GM12878 (cell line): ENCODE measurements around the gene MAT2B. TPM values are rescaled to one million over a fixed set of nuclear protein-coding genes. Genes with fewer than 3 reads are reported as not detected.

Source experiments
- CBX3 ChIP-seq: fragments of 200-600 bp; sonication (generic); IDR thresholded peaks from 2 replicates; pipeline ENCODE4 v1.6.1; 2016; ENCODE audit warnings: low read depth, borderline replicate concordance
- IRF4 ChIP-seq: IDR thresholded peaks from 2 replicates; pipeline ENCODE4 v1.6.1; 2011; ENCODE audit warnings: low read depth, low read length
- JUNB ChIP-seq: IDR thresholded peaks from 2 replicates; pipeline ENCODE4 v1.6.1; 2016; ENCODE audit warnings: antibody characterized with exemption, mild to moderate bottlenecking
- RCOR1 ChIP-seq: conservative IDR thresholded peaks from 2 replicates; pipeline ENCODE4 v1.6.1; 2012; ENCODE audit warnings: low read depth, low read length, improper control_type of control experiment
- SIX5 ChIP-seq: IDR thresholded peaks from 2 replicates; pipeline ENCODE4 v1.6.1; 2011; ENCODE audit warnings: mild to moderate bottlenecking, low read depth, low read length, moderate library complexity; ENCODE audit not compliant: severe bottlenecking
- SMAD5 ChIP-seq: IDR thresholded peaks from 2 replicates; pipeline ENCODE4 v1.6.1; 2016; ENCODE audit warnings: antibody characterized with exemption, low read depth
- SUZ12 ChIP-seq: fragments of 200-600 bp; sonication (generic); IDR thresholded peaks from one replicate; pipeline ENCODE4 v1.6.1; 2018; ENCODE audit warnings: antibody characterized with exemption, mild to moderate bottlenecking; ENCODE audit not compliant: unreplicated experiment
- polyA plus RNA-seq, 11 experiments: library from polyadenylated mRNA; depleted of rRNA in 4 of 11; unstranded in 6 of 11; stranded (reverse) in 5 of 11; fragments of >200 nt; fragmentation: Nextera tagmentation in 4 of 11; fragmentation: Illumina TruSeq in 1 of 11; extraction: Ambion mirVana in 4 of 11; extraction: Trizol in 1 of 11; gene quantifications; 1 replicate in 1 of 11; 2 replicates in 10 of 11; pipeline versions ENCODE4 v1.2.1 to v1.2.3, GENCODE V29; 2011 to 2016; ENCODE audit warnings: inconsistent platforms in 2 of 11, missing spikeins in 2 of 11, low read depth in 1 of 11
- total RNA-seq, 4 experiments: library from RNA; depleted of rRNA in 3 of 4; stranded (reverse); fragments of >200 nt in 3 of 4; fragmentation: Illumina TruSeq in 1 of 4; extraction: Trizol in 1 of 4; gene quantifications; 2 replicates each; pipeline versions ENCODE4 v1.2.1 to v1.2.3, GENCODE V29; 2013 to 2021
- TF ChIP-seq, protein P1 (sequence below): fragments of 450-650 bp; IDR thresholded peaks from 2 replicates; pipeline ENCODE4 v1.6.1; 2017; ENCODE audit warnings: mild to moderate bottlenecking, moderate library complexity
- TF ChIP-seq, protein P2 (sequence below): fragments of 450-650 bp; IDR thresholded peaks from 2 replicates; pipeline ENCODE4 v1.6.1; 2017; ENCODE audit warnings: mild to moderate bottlenecking, low read depth, inconsistent platforms; ENCODE audit not compliant: poor library complexity, severe bottlenecking
- TF ChIP-seq, protein P3 (sequence below): fragments of 450-650 bp; IDR thresholded peaks from 2 replicates; pipeline ENCODE4 v1.6.1; 2017; ENCODE audit warnings: mild to moderate bottlenecking, moderate library complexity
- TF ChIP-seq, protein P4 (sequence below): fragments of 450-650 bp; IDR thresholded peaks from 2 replicates; pipeline ENCODE4 v1.6.1; 2018; ENCODE audit warnings: borderline replicate concordance, mild to moderate bottlenecking; ENCODE audit not compliant: partially characterized antibody
- TF ChIP-seq, protein P5 (sequence below): IDR thresholded peaks from 2 replicates; pipeline ENCODE4 v1.6.1; 2012; ENCODE audit warnings: low read depth, low read length, improper control_type of control experiment
- TF ChIP-seq, protein P6 (sequence below): fragments of 450-650 bp; IDR thresholded peaks from 2 replicates; pipeline ENCODE4 v1.6.1; 2017; ENCODE audit warnings: borderline replicate concordance

The MAT2B gene
- total and polyA plus RNA-seq, 10 of the 15 experiments (the other 5 are each of a cell fraction or from before 2014, with no cell fraction given) = 43.2 to 122 (median 63.7) TPM

DNA sequence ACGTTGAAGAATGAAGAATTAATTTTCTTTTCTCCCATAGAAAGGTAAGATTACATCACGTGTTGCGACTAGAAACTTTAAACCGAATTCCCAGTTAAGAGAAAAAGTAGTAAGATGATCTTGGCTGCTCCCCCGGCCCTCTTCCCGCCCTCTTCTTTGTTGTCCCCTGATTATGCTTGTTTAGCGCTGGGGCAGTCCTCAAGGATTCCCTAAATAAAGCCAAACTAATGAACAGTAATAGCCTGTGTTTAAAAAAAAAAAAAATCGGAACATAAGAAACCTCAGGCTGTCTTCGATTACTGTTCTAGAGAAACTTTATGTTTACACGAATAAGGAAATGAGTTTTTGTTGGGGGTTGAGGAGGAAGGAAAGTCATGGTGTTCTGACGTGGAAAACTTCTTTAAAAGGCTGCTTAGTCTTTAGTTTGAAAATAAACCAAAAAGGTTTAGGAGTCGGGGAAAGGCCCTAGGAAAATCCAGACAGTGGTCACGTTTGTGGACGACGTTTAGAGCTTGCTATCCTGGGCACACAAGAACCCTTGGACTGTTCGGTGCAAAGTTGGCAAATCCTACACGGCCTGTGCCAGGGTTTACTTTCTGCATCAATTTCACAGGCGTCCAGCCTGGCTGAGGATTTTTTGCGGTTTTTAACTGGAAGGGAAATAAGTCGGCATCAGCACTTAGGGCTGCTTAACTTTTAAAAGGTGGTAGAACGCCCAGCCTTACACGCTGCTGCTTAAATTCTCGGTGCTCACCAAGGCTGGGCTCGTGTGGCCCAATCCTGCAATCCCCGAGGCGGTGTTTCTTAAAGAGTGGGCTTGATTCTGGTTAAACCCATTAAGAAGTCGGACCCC lies 1.1 kb upstream of the MAT2B start (continued):
- TF ChIP-seq, protein P1, sequence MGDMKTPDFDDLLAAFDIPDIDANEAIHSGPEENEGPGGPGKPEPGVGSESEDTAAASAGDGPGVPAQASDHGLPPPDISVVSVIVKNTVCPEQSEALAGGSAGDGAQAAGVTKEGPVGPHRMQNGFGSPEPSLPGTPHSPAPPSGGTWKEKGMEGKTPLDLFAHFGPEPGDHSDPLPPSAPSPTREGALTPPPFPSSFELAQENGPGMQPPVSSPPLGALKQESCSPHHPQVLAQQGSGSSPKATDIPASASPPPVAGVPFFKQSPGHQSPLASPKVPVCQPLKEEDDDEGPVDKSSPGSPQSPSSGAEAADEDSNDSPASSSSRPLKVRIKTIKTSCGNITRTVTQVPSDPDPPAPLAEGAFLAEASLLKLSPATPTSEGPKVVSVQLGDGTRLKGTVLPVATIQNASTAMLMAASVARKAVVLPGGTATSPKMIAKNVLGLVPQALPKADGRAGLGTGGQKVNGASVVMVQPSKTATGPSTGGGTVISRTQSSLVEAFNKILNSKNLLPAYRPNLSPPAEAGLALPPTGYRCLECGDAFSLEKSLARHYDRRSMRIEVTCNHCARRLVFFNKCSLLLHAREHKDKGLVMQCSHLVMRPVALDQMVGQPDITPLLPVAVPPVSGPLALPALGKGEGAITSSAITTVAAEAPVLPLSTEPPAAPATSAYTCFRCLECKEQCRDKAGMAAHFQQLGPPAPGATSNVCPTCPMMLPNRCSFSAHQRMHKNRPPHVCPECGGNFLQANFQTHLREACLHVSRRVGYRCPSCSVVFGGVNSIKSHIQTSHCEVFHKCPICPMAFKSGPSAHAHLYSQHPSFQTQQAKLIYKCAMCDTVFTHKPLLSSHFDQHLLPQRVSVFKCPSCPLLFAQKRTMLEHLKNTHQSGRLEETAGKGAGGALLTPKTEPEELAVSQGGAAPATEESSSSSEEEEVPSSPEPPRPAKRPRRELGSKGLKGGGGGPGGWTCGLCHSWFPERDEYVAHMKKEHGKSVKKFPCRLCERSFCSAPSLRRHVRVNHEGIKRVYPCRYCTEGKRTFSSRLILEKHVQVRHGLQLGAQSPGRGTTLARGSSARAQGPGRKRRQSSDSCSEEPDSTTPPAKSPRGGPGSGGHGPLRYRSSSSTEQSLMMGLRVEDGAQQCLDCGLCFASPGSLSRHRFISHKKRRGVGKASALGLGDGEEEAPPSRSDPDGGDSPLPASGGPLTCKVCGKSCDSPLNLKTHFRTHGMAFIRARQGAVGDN = 0 out of 2 replicates have a peak, but pooled peaks have one; percentile 34
- TF ChIP-seq, protein P2, sequence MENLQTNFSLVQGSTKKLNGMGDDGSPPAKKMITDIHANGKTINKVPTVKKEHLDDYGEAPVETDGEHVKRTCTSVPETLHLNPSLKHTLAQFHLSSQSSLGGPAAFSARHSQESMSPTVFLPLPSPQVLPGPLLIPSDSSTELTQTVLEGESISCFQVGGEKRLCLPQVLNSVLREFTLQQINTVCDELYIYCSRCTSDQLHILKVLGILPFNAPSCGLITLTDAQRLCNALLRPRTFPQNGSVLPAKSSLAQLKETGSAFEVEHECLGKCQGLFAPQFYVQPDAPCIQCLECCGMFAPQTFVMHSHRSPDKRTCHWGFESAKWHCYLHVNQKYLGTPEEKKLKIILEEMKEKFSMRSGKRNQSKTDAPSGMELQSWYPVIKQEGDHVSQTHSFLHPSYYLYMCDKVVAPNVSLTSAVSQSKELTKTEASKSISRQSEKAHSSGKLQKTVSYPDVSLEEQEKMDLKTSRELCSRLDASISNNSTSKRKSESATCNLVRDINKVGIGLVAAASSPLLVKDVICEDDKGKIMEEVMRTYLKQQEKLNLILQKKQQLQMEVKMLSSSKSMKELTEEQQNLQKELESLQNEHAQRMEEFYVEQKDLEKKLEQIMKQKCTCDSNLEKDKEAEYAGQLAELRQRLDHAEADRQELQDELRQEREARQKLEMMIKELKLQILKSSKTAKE = no peak
- no peak for TF ChIP-seq JUNB
- TF ChIP-seq, protein P3, sequence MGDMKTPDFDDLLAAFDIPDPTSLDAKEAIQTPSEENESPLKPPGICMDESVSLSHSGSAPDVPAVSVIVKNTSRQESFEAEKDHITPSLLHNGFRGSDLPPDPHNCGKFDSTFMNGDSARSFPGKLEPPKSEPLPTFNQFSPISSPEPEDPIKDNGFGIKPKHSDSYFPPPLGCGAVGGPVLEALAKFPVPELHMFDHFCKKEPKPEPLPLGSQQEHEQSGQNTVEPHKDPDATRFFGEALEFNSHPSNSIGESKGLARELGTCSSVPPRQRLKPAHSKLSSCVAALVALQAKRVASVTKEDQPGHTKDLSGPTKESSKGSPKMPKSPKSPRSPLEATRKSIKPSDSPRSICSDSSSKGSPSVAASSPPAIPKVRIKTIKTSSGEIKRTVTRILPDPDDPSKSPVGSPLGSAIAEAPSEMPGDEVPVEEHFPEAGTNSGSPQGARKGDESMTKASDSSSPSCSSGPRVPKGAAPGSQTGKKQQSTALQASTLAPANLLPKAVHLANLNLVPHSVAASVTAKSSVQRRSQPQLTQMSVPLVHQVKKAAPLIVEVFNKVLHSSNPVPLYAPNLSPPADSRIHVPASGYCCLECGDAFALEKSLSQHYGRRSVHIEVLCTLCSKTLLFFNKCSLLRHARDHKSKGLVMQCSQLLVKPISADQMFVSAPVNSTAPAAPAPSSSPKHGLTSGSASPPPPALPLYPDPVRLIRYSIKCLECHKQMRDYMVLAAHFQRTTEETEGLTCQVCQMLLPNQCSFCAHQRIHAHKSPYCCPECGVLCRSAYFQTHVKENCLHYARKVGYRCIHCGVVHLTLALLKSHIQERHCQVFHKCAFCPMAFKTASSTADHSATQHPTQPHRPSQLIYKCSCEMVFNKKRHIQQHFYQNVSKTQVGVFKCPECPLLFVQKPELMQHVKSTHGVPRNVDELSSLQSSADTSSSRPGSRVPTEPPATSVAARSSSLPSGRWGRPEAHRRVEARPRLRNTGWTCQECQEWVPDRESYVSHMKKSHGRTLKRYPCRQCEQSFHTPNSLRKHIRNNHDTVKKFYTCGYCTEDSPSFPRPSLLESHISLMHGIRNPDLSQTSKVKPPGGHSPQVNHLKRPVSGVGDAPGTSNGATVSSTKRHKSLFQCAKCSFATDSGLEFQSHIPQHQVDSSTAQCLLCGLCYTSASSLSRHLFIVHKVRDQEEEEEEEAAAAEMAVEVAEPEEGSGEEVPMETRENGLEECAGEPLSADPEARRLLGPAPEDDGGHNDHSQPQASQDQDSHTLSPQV = no peak
- TF ChIP-seq RCOR1 = no peak
- TF ChIP-seq SMAD5 = no peak
- no peak for TF ChIP-seq CBX3
- TF ChIP-seq SIX5 = no peak
- TF ChIP-seq, protein P4, sequence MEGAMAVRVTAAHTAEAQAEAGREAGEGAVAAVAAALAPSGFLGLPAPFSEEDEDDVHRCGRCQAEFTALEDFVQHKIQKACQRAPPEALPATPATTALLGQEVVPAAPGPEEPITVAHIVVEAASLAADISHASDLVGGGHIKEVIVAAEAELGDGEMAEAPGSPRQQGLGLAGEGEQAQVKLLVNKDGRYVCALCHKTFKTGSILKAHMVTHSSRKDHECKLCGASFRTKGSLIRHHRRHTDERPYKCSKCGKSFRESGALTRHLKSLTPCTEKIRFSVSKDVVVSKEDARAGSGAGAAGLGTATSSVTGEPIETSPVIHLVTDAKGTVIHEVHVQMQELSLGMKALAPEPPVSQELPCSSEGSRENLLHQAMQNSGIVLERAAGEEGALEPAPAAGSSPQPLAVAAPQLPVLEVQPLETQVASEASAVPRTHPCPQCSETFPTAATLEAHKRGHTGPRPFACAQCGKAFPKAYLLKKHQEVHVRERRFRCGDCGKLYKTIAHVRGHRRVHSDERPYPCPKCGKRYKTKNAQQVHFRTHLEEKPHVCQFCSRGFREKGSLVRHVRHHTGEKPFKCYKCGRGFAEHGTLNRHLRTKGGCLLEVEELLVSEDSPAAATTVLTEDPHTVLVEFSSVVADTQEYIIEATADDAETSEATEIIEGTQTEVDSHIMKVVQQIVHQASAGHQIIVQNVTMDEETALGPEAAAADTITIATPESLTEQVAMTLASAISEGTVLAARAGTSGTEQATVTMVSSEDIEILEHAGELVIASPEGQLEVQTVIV = no peak
- TF ChIP-seq IRF4 = no peak
- TF ChIP-seq SUZ12 = no peak
- TF ChIP-seq, protein P5, sequence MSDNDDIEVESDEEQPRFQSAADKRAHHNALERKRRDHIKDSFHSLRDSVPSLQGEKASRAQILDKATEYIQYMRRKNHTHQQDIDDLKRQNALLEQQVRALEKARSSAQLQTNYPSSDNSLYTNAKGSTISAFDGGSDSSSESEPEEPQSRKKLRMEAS = no peak
- TF ChIP-seq, protein P6, sequence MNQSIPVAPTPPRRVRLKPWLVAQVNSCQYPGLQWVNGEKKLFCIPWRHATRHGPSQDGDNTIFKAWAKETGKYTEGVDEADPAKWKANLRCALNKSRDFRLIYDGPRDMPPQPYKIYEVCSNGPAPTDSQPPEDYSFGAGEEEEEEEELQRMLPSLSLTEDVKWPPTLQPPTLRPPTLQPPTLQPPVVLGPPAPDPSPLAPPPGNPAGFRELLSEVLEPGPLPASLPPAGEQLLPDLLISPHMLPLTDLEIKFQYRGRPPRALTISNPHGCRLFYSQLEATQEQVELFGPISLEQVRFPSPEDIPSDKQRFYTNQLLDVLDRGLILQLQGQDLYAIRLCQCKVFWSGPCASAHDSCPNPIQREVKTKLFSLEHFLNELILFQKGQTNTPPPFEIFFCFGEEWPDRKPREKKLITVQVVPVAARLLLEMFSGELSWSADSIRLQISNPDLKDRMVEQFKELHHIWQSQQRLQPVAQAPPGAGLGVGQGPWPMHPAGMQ = no peak
